CD14-positive monocyte (primary cell): ENCODE results near the gene CHRNA9. TPM values are rescaled to one million over a fixed set of nuclear protein-coding genes. Genes with fewer than 3 reads are reported as not detected.

Experiments used
- DNase-seq, 3 donors: peaks; one replicate each; pipeline ENCODE4 v3.0.0-alpha.2; 2011 to 2022
- H2AFZ ChIP-seq: 2 replicates; pipeline ENCODE4 v1.6.0; 2012; ENCODE audit warnings: mild to moderate bottlenecking, low read depth, low read length, inconsistent platforms; ENCODE audit not compliant: insufficient read depth, poor library complexity, severe bottlenecking
- H3K27ac ChIP-seq, 2 donors: 1 replicate in 1 of 2; 2 replicates in 1 of 2; pipeline ENCODE4 v1.5.1; 2012 to 2013; ENCODE audit warnings: low read length in 2 of 2, control low read depth in 1 of 2, inconsistent platforms in 1 of 2, low read depth in 1 of 2, mild to moderate bottlenecking in 1 of 2
- H3K27me3 ChIP-seq, 2 donors: one replicate each; pipeline versions ENCODE4 v1.6.0 to v1.6.1; 2011 to 2013; ENCODE audit warnings: low read length in 2 of 2; ENCODE audit not compliant: control insufficient read depth in 2 of 2, insufficient read depth in 2 of 2
- H3K36me3 ChIP-seq, 2 donors: replicated peaks in 1 of 2; 1 replicate in 1 of 2; 2 replicates in 1 of 2; pipeline versions ENCODE4 v1.5.1 to v1.6.1; 2012 to 2013; ENCODE audit warnings: low read length in 2 of 2, control low read depth in 1 of 2, inconsistent platforms in 1 of 2, mild to moderate bottlenecking in 1 of 2; ENCODE audit not compliant: insufficient read depth in 2 of 2, control insufficient read depth in 1 of 2
- H3K4me1 ChIP-seq, 2 donors: 1 replicate in 1 of 2; 2 replicates in 1 of 2; pipeline versions ENCODE4 v1.5.1 to v1.6.1; 2012 to 2013; ENCODE audit warnings: low read length in 2 of 2, control low read depth in 1 of 2, inconsistent platforms in 1 of 2, mild to moderate bottlenecking in 1 of 2, moderate library complexity in 1 of 2; ENCODE audit not compliant: insufficient read depth in 2 of 2, control insufficient read depth in 1 of 2
- H3K4me2 ChIP-seq: replicated peaks from 2 replicates; pipeline ENCODE3; 2012; ENCODE audit warnings: low read length, moderate library complexity, mild to moderate bottlenecking; ENCODE audit not compliant: poor library complexity, severe bottlenecking; ENCODE audit errors: extremely low read depth
- H3K4me3 ChIP-seq, 3 experiments: fragments of 200-600 bp in 1 of 3; sonication (generic) in 1 of 3; replicated peaks in 1 of 3; 1 replicate in 2 of 3; 2 replicates in 1 of 3; pipeline ENCODE4 v1.5.1; 2011 to 2013; ENCODE audit warnings: low read length in 3 of 3, mild to moderate bottlenecking in 3 of 3, control low read depth in 2 of 3, low read depth in 2 of 3, inconsistent platforms in 1 of 3, moderate library complexity in 1 of 3
- H3K79me2 ChIP-seq: 2 replicates; pipeline ENCODE4 v1.6.0; 2012; ENCODE audit warnings: mild to moderate bottlenecking, control low read depth, inconsistent platforms, low read length, moderate library complexity; ENCODE audit not compliant: insufficient read depth
- H3K9ac ChIP-seq: 2 replicates; pipeline ENCODE4 v1.6.0; 2017; ENCODE audit warnings: low read length, mild to moderate bottlenecking; ENCODE audit not compliant: insufficient read depth, poor library complexity, severe bottlenecking
- H3K9me3 ChIP-seq, 2 donors: replicated peaks in 1 of 2; 1 replicate in 1 of 2; 2 replicates in 1 of 2; pipeline versions ENCODE4 v1.5.1 to v1.6.1; 2012 to 2013; ENCODE audit warnings: low read length in 2 of 2, control low read depth in 1 of 2; ENCODE audit not compliant: control insufficient read depth in 1 of 2, insufficient read depth in 1 of 2
- H4K20me1 ChIP-seq: 2 replicates; pipeline ENCODE4 v1.6.0; 2012; ENCODE audit warnings: mild to moderate bottlenecking, low read length, control low read depth, moderate library complexity; ENCODE audit not compliant: insufficient read depth
- H3K27ac Mint-ChIP-seq, 7 donors: one replicate each; pipeline ENCODE4 v1.8.0; 2020; ENCODE audit warnings: mild to moderate bottlenecking in 7 of 7, mixed read lengths in 7 of 7, moderate library complexity in 6 of 7, inconsistent platforms in 2 of 7
- H3K27me3 Mint-ChIP-seq, 3 donors: one replicate each; pipeline ENCODE4 v1.8.0; 2021 to 2022; ENCODE audit warnings: low read depth in 3 of 3, mild to moderate bottlenecking in 3 of 3, mixed read lengths in 3 of 3, moderate library complexity in 3 of 3, inconsistent platforms in 1 of 3
- H3K36me3 Mint-ChIP-seq, 2 donors: one replicate each; pipeline ENCODE4 v1.8.0; 2020; ENCODE audit warnings: mixed read lengths in 2 of 2, inconsistent platforms in 1 of 2, mild to moderate bottlenecking in 1 of 2
- H3K4me1 Mint-ChIP-seq: one replicate; pipeline ENCODE4 v1.8.0; 2020; ENCODE audit warnings: mild to moderate bottlenecking, mixed read lengths
- H3K4me3 Mint-ChIP-seq, 2 donors: one replicate each; pipeline ENCODE4 v1.8.0; 2020; ENCODE audit warnings: mild to moderate bottlenecking in 2 of 2, mixed read lengths in 2 of 2, moderate library complexity in 1 of 2
- H3K9me3 Mint-ChIP-seq, 7 donors: one replicate each; pipeline ENCODE4 v1.8.0; 2020 to 2022; ENCODE audit warnings: mixed read lengths in 7 of 7, mild to moderate bottlenecking in 6 of 7, moderate library complexity in 6 of 7, inconsistent platforms in 2 of 7
- WGBS: methylation state at CpG from one replicate; pipeline ENCODE4 v1.1.5; 2013; ENCODE audit warnings: missing lambda C conversion rate; ENCODE audit not compliant: insufficient coverage; 5-methylcytosine and 5-hydroxymethylcytosine counted together
- intact Hi-C, 2 donors: fragments of 100-400 bp; cut with micrococcal nuclease; formaldehyde crosslinking; loops; one replicate each; pipeline versions ENCODE4 v1.15.0 to v1.15.1; 2023
- polyA plus RNA-seq, 3 donors: library from polyadenylated mRNA; depleted of rRNA in 1 of 3; unstranded in 2 of 3; stranded (reverse) in 1 of 3; fragments of 300-500 nt in 2 of 3; fragments of >200 nt in 1 of 3; fragmentation: Illumina TruSeq in 2 of 3; gene quantifications; 1 replicate in 2 of 3; 2 replicates in 1 of 3; pipeline ENCODE4 v1.2.3, GENCODE V29; 2012 to 2021
- TF ChIP-seq, protein P1 (sequence below): fragments of 200-600 bp; IDR thresholded peaks from one replicate; pipeline ENCODE4 v1.8.0; 2022; ENCODE audit warnings: antibody characterized with exemption, mild to moderate bottlenecking

The CHRNA9 gene
- polyA plus RNA-seq, 3 donors, result not detected

DNA sequence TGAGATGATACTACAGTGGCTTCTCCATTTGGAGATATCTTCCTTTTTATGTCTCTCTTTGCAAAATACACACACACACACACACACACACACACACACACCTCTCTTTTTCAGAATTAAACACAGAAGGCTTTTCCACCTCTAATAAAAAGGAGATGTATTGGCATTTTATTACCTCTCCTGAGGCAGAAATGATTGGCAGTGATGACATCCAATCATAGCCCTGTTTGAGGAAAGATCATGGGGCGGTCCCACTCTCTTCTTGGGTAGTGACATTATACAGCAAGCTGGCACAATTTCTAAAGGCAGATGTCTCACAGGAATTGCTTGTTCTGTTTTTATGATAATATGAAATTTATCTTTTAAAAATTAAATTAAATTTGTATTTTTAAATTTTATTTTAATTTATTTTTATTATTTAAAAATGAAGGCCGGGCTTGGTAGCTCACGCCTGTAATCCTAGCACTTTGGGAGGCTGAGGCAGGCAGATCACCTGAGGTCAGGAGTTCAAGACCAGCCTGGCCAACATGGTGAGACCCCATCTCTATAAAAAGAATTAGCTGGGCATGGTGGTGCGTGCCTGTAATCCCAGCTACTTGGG lies 15.6 kb downstream of the CHRNA9 start:
- Histone ChIP-seq H2AFZ (no peak overlapping the region), H3K4me2 (no peak overlapping the region), H3K79me2 (no peaks in the 10 kb centered on the region), H3K27ac (no peak overlapping the region), H3K4me1 (peaks cover 3 to 6% of the 10 kb centered on the region in 2 donors), H3K4me3 (no peak overlapping the region), H3K9ac (no peak overlapping the region), H3K9me3 (no peaks in the 10 kb centered on the region), H3K36me3 (no peaks in the 10 kb centered on the region), H4K20me1 (no peaks in the 10 kb centered on the region), H3K27me3 (no peaks in the 10 kb centered on the region)
- H3K4me3 Mint-ChIP-seq, result no peak overlapping the region
- no CpG with 5 or more reads among the region's 4 CpGs for WGBS
- TF ChIP-seq, protein P1, sequence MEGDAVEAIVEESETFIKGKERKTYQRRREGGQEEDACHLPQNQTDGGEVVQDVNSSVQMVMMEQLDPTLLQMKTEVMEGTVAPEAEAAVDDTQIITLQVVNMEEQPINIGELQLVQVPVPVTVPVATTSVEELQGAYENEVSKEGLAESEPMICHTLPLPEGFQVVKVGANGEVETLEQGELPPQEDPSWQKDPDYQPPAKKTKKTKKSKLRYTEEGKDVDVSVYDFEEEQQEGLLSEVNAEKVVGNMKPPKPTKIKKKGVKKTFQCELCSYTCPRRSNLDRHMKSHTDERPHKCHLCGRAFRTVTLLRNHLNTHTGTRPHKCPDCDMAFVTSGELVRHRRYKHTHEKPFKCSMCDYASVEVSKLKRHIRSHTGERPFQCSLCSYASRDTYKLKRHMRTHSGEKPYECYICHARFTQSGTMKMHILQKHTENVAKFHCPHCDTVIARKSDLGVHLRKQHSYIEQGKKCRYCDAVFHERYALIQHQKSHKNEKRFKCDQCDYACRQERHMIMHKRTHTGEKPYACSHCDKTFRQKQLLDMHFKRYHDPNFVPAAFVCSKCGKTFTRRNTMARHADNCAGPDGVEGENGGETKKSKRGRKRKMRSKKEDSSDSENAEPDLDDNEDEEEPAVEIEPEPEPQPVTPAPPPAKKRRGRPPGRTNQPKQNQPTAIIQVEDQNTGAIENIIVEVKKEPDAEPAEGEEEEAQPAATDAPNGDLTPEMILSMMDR, result no peak
- DNase-seq, result no peak
- H3K27ac Mint-ChIP-seq, result no peak overlapping the region
- no peaks in the 10 kb centered on the region for H3K36me3 Mint-ChIP-seq
- peaks cover 2 to 3% (median 2%) of the 10 kb centered on the region in 3 donors for H3K27me3 Mint-ChIP-seq
- intact Hi-C loops, result no loop called here
- peaks cover 0 to 13% (median 2%) of the 10 kb centered on the region in 7 donors for H3K9me3 Mint-ChIP-seq
- H3K4me1 Mint-ChIP-seq, result peaks cover 5% of the 10 kb centered on the region

DNA sequence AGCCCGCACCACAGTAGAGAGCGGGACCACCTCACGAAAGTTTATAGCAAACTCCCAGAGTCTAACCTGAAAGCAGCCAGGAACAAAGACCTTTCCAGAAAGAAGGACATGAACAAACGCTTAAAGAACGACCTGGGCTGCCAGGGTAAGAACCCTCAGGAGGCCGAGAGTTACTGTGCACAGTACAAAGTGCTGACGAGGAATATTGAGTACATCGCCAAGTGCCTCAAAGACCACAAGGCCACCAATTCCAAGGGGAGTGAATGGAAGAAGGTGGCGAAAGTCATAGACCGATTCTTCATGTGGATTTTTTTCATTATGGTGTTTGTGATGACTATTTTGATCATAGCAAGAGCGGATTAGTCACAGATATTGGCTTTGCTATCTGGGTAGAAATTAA lies 19.0 kb downstream of the CHRNA9 start:
- DNase-seq, result no peak
- H4K20me1 ChIP-seq, result no peaks in the 10 kb centered on the region
- H3K27me3 ChIP-seq, result no peaks in the 10 kb centered on the region
- no peaks in the 10 kb centered on the region for H3K4me1 ChIP-seq
- H3K9ac ChIP-seq, result no peak overlapping the region
- H3K9me3 Mint-ChIP-seq, result peaks cover 0 to 3% (median 0%) of the 10 kb centered on the region in 7 donors
- no peaks in the 10 kb centered on the region for H3K36me3 ChIP-seq
- peaks cover under 1 to 2% (median 1%) of the 10 kb centered on the region in 3 donors for H3K27me3 Mint-ChIP-seq
- no peaks in the 10 kb centered on the region for H3K36me3 Mint-ChIP-seq
- no peak overlapping the region for H3K27ac ChIP-seq
- TF ChIP-seq, protein P1, result no peak
- H3K9me3 ChIP-seq, result no peaks in the 10 kb centered on the region
- no peaks in the 10 kb centered on the region for H3K4me1 Mint-ChIP-seq
- no peak overlapping the region for H3K4me2 ChIP-seq
- H3K4me3 ChIP-seq, result no peak overlapping the region
- H3K4me3 Mint-ChIP-seq, result no peak overlapping the region
- H3K27ac Mint-ChIP-seq, result no peak overlapping the region
- WGBS, result 99% methylated on average over 7 of the region's 11 CpGs
- no peak overlapping the region for H2AFZ ChIP-seq
- H3K79me2 ChIP-seq, result no peaks in the 10 kb centered on the region
- intact Hi-C loops, result no loop called here
